NCI-H1092 treated with DMSO at 0.1 percent for 48 hours (cell line): ENCODE measurements around the gene PRKG1.
"Not testable (repeated sequence)": the region's sequence is repeated elsewhere in the genome, so short reads cannot be mapped to it uniquely, and the experiment has no call there.

Experiments
- DNase-seq: peaks from one replicate; lab custom pipeline; 2025; lab: John Stamatoyannopoulos, UW

The PRKG1 gene

DNA sequence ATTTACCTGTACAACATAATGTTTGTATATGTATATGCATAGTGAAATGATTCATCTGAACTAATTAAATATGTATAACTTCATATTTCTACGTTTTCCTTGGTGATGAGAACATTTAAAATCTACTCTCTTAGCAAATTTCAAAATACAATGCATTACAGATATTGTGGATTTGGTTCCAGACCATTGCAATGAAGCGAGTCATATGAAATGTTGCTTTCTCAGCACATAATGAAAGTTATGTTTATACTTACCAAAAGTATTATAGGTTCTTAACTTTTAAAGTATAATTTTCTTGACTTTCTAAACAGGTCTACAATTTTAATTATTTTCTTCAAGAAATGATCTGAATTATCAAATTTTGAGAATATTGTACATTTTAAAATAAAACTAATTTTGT lies 435.9 kb downstream of the PRKG1 start:
- no peak for DNase-seq

DNA sequence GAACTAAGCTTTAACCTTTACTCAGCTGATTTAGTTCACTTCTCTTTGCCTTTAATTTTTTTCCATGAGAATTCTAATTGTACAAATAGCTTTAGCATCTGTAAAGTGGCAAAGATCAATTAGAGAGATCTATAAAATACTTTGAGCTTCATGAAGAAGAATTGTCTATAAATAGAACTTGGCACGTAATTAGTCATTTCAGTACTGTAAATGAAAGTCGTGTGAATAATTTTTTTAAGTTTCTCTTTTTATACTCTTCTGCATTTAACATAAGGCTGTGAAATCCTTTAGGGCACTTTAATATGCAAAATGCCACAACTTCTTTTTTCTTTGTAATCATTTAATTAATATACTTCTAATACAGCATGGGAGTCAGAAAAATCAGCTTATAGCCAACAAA lies 447.3 kb downstream of the PRKG1 start:
- no peak for DNase-seq

DNA sequence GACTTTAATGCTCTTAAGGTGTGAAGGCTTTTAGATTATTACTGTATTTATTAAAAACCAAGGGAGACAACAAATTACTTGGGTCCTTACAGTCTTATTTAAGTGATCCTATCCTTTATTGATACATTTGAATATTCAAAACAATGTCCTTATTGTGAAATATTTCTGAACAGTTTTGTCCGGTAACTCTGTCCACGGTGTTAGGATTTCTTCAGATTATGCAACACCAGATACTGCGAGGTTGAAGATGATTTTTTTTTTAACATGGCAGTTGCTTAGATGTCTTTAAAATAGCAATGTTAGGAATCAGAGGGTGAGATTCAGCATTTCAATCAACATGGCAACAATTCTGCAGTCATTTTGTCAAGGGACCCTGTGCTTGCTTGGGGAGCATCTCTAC lies 448.6 kb downstream of the PRKG1 start:
- no peak for DNase-seq

DNA sequence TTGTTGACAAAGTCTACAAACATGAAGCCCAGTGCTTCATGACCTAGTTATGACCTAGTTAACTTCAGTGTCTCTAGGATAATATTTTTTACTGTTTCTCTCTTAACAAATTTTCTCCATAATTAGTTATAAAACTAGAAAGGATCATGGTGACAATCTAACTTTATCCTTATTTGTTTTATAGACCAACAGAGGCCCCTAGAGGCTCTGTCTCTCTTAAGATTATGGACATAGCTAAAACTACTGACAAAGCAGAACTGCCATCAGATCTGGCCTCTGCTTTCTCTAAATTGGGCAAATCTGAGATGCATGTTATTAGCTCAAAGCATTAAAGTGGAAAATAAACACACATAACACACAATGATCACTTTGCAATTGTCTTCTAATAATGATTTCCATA lies 449.2 kb downstream of the PRKG1 start:
- no peak for DNase-seq

DNA sequence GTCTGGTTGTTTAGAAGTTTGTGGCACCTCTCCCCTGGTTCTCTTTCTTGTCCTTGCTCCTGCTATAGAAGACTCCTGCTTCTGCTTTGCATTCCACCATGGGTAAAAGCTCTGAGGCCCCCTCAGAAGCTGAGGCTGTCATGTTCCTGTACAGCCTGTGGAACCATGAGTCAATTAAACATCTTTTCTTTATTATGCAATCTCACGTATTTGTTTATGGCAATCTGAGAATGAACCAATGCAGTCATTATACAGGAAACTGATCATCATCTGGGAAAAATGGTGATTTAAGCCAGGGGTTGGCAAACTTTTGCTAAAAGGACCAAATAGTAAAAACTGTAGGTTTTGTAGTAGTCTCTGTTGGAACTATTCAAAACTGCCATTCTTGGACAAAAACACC lies 449.8 kb downstream of the PRKG1 start:
- DNase-seq: no peak

DNA sequence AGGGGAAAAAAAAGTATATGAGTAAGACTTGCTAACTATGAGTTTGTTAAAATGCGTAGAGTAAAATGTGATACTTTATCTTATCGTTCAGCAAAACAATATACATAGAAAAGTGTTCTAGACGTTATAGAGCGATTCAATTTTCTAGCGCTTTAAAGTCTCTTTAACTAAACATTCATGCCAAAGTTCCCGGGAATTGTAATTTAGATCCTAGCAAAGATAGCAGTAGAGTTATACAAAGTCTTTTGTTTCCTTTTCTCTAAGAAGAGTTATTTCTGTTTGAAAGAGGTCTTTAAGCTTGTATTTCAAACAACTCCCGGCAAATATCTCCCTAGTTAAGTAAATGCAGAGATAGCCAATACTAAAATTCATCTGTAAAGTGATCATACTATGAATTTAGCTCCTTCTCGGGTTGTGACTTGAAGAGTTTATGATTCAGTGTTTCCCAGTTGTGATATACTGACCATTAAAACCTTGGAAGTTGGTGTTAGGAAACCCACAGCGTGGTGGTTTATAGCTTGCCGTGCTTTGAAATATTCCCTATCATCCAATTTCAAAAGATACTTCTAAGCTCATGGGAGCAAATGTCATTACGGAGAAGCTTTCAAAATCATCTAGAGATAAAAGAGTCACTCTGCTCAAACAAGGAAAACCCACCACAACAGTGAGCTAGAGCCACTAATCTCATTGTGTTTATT lies 453.4 kb downstream of the PRKG1 start:
- no peak for DNase-seq

DNA sequence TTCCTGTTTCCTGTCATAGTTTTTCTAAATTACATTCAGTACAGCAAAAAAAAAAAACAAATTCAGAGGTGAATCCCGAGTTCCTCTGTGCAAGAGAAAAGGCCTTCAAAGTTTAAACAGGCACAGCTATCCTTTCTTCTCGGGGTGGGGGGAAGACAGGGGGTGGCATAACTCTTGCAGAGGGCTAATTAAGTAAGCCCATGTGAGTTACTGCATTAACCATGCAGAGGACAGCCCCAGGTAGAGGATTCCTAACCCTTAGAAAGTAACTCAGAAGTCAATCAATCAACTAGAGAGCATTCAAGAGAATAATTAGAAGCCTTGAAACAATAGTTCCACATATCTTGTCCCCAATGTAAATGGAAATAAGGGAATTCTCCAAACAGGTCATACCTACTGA lies 454.2 kb downstream of the PRKG1 start:
- DNase-seq: no peak

DNA sequence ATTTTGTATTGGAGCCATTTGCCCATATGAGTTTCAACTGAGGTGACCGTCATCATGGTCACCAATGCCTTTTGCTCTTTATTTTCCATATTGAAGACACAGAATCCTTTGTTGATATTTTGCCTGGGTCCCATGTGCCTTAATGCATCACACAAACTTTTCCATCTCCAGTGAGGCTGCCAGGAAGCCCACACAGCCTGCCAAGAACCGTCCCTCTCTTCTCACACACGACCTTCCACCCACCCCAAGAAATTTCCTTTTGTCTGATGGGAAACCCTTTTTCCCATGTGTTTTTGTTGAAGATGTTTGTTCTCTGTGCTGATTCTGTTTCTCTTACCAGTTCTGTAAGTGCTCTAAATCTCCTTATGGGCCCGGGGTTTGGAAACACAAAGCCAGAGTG lies 456.3 kb downstream of the PRKG1 start:
- DNase-seq: no peak

DNA sequence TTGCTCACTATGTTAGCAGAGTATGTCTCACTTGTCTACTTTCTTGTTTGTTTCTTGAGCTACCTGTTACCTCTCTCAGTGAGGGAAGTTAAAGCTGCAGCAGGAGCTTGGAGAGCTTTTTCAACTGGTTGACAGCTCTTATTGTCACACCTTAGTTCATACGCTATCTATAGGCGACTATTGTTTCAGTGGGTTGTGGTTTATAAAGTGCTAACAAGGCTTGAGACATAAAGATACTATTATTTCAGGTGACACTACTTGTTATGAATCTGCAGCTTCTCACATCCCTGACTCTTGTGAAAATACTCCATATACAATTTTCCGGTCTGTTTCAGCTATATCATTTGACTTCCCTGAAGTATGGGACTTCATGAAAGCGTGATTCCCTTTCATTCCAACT lies 457.8 kb downstream of the PRKG1 start:
- no peak for DNase-seq

DNA sequence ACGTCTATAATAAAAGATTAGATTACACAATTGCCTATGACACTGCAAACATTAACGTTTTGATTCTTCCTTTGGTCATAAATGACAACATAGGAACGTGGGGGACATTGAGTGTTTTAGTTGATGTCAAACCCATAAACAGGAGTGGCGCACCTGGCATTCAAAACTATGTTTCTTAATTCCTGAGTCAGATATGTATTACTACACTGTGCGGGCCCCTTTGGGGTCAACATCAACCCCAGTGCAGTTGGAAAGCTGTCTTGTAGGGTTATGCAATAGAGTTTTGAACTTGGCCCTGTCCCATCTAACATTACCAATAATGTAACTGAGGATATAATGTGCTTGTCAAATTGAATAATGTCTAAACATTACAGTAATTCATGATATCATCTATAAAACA lies 468.6 kb downstream of the PRKG1 start:
- no peak for DNase-seq

DNA sequence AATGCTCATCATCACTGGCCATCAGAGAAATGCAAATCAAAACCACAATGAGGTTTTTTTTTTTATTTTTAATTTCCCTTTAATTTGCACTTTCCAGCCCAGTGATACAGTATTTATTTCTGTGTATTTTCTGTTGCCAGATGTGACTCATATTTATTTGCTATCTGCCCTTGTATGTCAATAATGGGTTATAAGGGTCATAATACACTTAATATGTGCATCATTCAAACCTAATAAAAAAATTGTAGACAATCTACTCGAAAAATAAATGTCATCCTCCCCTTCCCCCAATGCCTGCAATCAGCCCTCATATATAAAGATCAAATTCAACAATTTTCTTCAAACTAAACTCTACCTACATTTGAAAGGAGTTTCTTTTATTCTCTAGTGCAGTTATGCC lies 470.6 kb downstream of the PRKG1 start:
- no peak for DNase-seq

DNA sequence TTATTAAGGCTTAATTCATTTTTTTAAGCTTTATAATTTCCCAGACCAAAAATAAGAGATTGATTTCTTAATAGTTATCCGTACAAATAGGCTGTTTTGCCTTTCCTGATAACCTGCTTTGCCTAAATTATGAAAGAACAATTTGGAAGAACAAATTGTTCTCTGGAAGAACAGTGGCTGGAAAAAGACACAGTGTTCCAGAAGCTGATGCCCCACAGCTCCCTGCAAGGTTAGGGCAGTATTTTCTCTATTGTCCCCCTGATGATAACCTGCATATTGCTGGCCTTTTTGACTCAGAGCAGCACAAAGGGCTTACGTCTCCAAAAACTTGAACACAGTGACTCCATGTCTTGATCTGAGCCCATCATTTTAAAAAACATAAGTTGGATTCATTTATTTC lies 473.7 kb downstream of the PRKG1 start:
- no peak for DNase-seq

DNA sequence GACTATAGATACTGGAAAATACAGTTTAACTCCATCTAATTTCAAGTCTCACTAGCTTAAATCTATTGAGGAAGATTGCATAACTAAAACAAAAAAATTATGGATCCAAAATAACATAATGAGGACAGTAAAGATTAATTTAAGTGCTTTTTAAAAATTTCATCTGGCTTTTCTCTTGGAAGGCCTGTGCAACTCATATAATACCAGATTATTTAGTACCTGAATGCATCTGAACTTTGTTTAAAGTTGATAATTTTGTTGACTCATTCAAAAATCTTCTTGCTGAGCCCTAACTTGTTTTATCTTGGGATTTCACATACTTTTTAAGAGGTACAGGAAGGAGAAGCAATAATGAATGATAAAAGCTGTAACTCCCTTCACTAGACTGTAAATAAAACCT lies 478.6 kb downstream of the PRKG1 start:
- no peak for DNase-seq

DNA sequence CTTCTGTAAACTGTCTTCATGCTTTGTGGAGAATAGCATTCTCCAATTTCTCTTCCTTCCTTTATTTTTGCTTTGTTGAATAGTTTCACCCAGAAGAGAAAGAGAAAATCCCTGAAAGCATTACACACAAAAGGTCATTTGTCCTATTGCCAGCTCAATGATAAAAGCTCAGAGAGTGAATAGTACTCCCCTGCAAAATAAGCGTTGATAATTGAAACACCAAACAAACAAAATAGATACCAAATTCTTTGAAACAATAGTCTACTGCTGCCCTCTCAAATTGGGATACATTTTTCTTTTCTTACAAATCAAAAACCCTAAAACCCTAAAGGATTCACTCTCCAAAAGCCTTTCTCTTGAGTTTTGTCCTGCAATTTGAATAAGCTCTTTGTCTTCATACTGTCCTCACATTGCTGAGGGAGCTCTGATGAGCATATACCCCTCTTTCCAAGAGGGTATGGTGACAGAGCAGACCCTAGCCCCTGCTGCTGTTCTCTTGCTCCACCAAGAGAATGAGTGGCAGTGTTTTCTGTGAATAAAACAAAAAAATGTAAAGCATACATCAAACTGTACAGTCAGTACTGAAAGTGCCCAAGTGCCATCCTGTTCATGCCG lies 490.7 kb downstream of the PRKG1 start:
- DNase-seq: no peak

DNA sequence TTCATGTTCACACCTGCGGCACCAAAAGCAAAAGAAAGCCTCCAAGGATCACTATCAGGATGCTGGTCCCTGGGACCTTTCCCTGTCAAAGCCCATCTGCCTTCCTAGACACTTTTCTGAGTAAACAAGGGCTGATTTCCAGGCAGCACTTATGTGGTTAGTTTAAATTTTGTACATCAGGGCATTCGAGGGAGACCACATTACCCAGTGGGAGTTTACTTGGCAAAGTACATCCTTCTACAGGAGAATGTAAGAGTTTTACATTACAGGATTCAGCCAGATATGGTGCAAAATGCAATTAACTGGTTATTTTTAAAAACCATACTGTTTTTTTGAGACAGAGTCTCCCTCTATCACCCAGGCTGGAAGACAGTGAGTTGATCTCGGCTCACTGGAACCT lies 493.0 kb downstream of the PRKG1 start:
- no peak for DNase-seq

DNA sequence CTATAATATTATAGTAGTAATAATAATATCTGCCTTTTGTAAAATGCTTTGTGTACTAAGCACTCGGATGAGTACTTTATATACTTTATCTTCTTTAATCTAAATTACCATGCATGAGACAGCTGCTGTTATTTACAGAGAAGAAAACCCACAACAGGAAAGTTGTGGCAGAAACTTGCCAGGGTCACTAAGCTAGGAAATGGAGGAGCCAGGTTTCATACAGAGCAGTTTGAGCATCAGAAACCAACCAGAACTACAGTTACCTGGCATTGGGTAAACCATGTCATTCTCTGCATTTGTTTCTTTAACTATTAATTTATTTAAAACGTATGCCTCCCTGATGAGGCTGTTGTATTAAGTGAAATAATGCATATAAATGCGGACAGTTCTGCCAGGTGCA lies 495.2 kb downstream of the PRKG1 start:
- no peak for DNase-seq

DNA sequence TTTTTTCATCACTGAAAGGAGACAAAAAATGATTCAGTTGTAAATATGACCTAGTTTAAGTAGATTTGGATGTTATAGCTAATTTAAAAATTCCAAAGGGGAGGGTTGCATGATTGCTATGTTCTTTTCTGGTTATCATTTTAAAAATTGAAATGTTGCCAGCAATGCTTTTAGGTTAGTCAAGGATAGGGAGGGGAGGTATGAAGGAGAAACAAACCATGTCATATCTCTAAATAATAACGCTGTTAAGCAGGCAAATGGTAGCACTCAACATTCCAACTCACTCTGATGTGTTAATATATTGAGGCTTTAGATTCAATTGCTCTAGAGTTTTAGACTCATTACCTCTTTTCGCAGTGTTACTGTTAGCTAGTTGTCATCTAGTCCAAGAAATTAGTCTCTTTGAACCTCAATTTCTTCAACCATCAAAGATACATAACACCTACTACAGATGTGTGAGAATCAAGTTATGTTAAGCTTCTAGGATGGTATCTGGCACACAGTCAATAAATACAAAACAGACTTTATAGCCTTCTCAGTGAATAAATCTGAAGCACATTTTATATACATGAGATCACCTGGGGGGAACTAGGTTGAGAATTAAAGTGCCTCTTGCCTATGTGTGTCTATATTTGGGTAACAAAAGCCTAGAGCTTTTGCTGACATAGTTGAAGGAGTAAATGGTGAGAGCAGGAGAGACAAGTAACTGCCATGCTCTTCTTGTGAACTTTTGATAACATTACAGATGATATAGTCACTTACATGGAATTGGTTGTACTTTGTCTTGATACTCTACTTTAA lies 500.2 kb downstream of the PRKG1 start:
- peak; percentile 12 for DNase-seq

DNA sequence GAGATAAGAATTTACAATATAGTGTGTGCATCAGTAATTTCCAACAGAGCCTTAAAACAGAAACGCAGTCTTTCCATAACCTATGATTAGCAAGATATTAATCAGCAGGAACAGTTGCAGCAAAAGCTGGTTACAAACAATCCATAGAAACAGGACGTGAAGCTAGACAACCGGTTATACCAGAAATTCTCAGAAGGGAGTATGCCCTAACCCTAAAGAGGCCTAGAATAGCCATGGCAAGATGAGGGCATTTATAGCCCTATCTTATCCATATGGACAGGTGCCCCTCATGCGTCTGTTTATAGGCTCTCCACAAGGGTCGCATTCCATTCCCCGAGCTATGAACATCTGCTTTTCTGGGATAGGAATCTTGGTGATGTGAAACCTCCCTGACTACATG lies 506.9 kb downstream of the PRKG1 start:
- DNase-seq: not testable (repeated sequence)

DNA sequence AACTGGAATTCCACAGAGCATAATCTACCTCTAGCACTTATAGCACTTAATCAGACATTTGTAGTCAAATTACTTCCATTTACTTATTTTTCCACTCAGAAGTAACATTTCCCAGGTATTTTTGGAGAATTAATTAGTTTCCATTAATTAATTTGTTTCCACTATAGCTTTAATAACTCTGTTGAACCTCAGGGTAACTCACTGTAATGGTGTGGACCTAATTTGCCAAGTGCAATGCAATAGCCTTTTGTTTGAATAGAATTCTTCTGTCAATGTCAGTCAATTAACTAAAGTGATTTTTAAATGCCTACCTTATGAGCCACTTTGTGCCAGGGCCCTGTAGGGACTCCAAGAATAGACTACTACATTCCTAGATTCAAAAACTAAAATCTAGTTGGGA lies 509.7 kb downstream of the PRKG1 start:
- no peak for DNase-seq

DNA sequence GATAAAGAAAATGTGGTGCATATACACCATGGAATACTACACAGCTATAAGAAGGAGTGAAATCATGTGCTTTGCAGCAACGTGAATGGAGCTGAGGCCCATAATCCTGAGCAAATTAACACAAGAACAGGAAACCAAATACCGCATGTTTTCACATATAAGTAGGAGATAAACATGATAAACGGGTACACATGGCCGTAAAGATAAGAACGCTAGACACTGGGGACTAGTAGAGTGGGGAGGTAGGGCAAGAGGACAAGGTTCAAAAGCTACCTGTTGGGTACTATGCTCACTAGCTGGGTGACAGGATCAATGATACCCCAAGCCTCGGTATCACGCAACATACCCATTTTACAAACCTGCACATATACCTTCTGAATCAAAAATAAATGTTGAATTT lies 511.5 kb downstream of the PRKG1 start:
- DNase-seq: no peak

DNA sequence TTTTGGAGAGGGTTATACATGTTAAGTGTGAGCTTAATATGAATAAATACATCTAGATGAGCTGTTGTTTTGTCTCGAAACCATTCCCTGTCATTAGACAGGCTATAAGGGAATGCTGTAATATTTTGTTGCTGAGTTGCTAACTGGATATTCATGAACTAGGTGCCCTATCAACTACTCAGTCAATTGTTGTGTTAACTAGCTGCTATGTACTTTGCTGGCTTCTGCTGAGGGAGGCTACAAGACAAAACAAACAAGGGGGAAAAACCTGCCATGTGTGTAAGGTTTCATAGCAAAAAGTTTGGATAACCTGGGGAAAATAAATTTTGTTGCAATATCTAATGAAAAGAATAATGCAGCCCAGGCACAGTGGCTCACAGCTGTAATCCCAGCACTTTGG lies 514.7 kb downstream of the PRKG1 start:
- DNase-seq: no peak

DNA sequence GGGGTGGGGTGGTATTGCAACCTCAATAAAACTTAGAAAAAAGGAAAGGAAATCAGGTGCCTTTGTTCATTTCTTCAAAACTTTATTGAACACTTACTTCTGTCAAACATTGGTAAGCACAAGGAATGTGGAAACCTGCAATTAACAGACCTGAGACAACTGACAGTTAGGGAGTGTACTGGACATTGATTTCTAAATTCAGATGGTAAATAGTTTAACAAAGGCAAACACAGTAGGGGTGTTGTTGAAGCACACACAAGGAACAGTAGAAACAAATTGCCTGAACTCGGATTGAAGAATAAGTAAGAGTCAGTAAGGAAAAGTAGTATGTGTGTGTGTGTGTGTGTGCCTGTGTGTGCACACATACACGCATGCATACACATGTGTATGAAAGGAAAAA lies 516.5 kb downstream of the PRKG1 start:
- DNase-seq: no peak

DNA sequence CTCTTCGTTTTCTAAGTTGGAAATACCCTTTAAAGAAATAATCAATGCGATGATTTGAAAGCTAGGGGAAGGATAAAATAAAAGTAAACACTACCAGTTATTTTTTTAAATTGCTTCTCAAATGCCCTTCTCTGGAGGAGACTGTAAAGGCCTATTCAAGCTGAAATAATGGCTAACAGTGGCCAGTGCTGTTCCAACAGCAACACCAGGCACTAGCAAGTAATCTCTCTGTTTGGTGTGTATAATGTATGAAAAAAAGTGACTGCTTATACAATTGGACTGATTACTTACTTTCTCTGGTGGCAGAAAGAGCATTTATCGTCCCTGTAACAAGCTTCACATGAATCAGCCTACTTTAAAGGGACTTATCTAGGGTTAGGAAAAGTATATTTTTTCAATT lies 522.4 kb downstream of the PRKG1 start:
- no peak for DNase-seq
